Panc1 (cell line): ENCODE results near the gene USP24. TPM values are rescaled to one million over a fixed set of nuclear protein-coding genes. Genes with fewer than 3 reads are reported as not detected.

Experiments used
- ATAC-seq: fragments of 200-7000 bp; cut with Tn5 transposase; 2 replicates; pipeline ENCODE4 v1.9.1; 2020; ENCODE audit warnings: mild to moderate bottlenecking, moderate library complexity
- BruUV-seq: library from RNA; stranded (reverse); fragments of 400-500 nt; replicated peaks from 2 replicates; lab custom pipeline; 2021; lab: Mats Ljungman, UMichigan
- CTCF ChIA-PET: fragments of 300-600 bp; sonication (Branson Sonifier 250); formaldehyde crosslinking; loops from one replicate; lab custom pipeline; 2022; ENCODE audit warnings: antibody characterized with exemption; lab: Charles Lee
- POLR2A ChIA-PET: fragments of 300-600 bp; sonication (Branson Sonifier 250); formaldehyde crosslinking; loops from one replicate; lab custom pipeline; 2022; ENCODE audit warnings: antibody characterized with exemption; lab: Charles Lee
- DNase-seq: peaks from one replicate; pipeline ENCODE4 v3.0.0-alpha.2; 2010; ENCODE audit warnings: low read depth, low spot score
- H3K27ac ChIP-seq: 2 replicates; pipeline ENCODE4 v1.5.1; 2011; ENCODE audit warnings: mild to moderate bottlenecking, low read length, inconsistent platforms
- H3K27me3 ChIP-seq: fragments of 200-500 bp; sonication (Bioruptor generic); 2 replicates; pipeline ENCODE4 v1.6.0; 2014; ENCODE audit warnings: low read length, inconsistent platforms; ENCODE audit not compliant: control insufficient read depth, insufficient read depth
- H3K36me3 ChIP-seq: fragments of 200-500 bp; sonication (Bioruptor generic); 2 replicates; pipeline ENCODE4 v1.5.1; 2014; ENCODE audit warnings: inconsistent platforms, mild to moderate bottlenecking, low read length, moderate library complexity; ENCODE audit not compliant: control insufficient read depth, insufficient read depth
- H3K4me1 ChIP-seq: 2 replicates; pipeline ENCODE4 v1.5.1; 2011; ENCODE audit warnings: inconsistent platforms, mild to moderate bottlenecking, low read length, moderate library complexity; ENCODE audit not compliant: control insufficient read depth, insufficient read depth
- H3K4me3 ChIP-seq, 2 experiments: 2 replicates each; pipeline ENCODE4 v1.5.1; 2011 to 2012; ENCODE audit warnings: low read depth in 2 of 2, low read length in 2 of 2, mild to moderate bottlenecking in 2 of 2, inconsistent platforms in 1 of 2, moderate library complexity in 1 of 2
- H3K9me3 ChIP-seq: fragments of 200-500 bp; sonication (Bioruptor generic); 2 replicates; pipeline ENCODE4 v1.5.1; 2014; ENCODE audit warnings: low read depth, mild to moderate bottlenecking, inconsistent platforms, low read length, moderate library complexity; ENCODE audit not compliant: control insufficient read depth, insufficient read depth
- POLR2AphosphoS5 ChIP-seq: IDR thresholded peaks from 2 replicates; pipeline ENCODE4 v1.6.1; 2012; ENCODE audit warnings: mild to moderate bottlenecking, low read depth, low read length, moderate library complexity
- SIN3A ChIP-seq: IDR thresholded peaks from 2 replicates; pipeline ENCODE4 v1.6.1; 2012; ENCODE audit warnings: low read depth, mild to moderate bottlenecking, low read length, moderate library complexity, borderline replicate concordance; ENCODE audit not compliant: insufficient read depth
- TCF7L2 ChIP-seq: IDR thresholded peaks from 2 replicates; pipeline ENCODE4 v1.6.1; 2011; ENCODE audit warnings: mild to moderate bottlenecking, low read depth, low read length, inconsistent platforms
- in situ Hi-C: cut with HindIII; loops from 2 replicates; pipeline ENCODE4 v1.10.0; 2016; ENCODE audit warnings: low sequenced_read_pairs, low pct_unique_long_range_greater_than_20kb
- intact Hi-C: fragments of 100-400 bp; cut with micrococcal nuclease; formaldehyde crosslinking; loops from one replicate; pipeline ENCODE4 v1.10.0; 2022; ENCODE audit not compliant: unreplicated experiment
- total RNA-seq: library from RNA; stranded (reverse); gene quantifications from one replicate; pipeline ENCODE4 v1.2.1, GENCODE V29; 2021; ENCODE audit not compliant: unreplicated experiment
- TF ChIP-seq, protein P1 (sequence below): fragments of 450-650 bp; IDR thresholded peaks from 2 replicates; pipeline ENCODE4 v1.5.1; 2017; ENCODE audit warnings: mild to moderate bottlenecking
- TF ChIP-seq, protein P2 (sequence below), 2 experiments: IDR thresholded peaks; 2 replicates each; pipeline ENCODE4 v1.6.1; 2011 to 2012; ENCODE audit warnings: low read depth in 2 of 2, control low read depth in 1 of 2, low read length in 1 of 2, mild to moderate bottlenecking in 1 of 2, moderate library complexity in 1 of 2; ENCODE audit not compliant: insufficient read depth in 1 of 2

The USP24 gene
- total RNA-seq, 1 experiment from 2014 or later, result 52.2 TPM

DNA sequence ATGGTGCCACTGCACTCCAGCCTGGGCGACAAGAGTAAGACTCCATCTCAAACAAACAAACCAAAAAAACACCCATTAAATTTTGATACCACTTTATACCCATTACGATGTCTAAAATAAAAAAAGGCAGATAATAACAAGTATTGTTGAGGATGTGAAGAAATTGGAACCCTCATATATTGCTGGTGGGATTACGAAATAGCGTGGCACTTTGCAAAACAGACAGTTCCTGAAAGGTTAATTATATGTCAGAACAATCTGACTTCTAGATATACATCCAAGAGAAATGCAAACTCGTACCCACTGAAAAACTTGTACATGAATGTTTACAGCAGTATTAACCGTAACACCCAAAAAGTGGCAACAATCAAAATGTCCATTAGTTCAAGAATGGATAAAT lies 70.3 kb downstream of the USP24 start:
- intact Hi-C loops, result loop anchor here (5.0 kb wide), 2 partner anchors 67 to 1442 kb away; no protein-coding TSS in a partner anchor
- Histone ChIP-seq H3K27me3 (no peaks in the 10 kb centered on the region), H3K36me3 (peaks cover 78% of the 10 kb centered on the region), H3K4me1 (no peaks in the 10 kb centered on the region; the same call in 1 of the 2 replicates), H3K9me3 (no peaks in the 10 kb centered on the region), H3K27ac (no peak overlapping the region), H3K4me3 (no peak overlapping the region)
- in situ Hi-C loops, result no loop called here
- CTCF ChIA-PET, result no interaction called here
- POLR2A ChIA-PET, result no interaction called here
- ATAC-seq, result no peak
- DNase-seq, result no peak
- TF ChIP-seq POLR2AphosphoS5 (no peak), TCF7L2 (no peak), SIN3A (no peak)
- TF ChIP-seq, protein P1, sequence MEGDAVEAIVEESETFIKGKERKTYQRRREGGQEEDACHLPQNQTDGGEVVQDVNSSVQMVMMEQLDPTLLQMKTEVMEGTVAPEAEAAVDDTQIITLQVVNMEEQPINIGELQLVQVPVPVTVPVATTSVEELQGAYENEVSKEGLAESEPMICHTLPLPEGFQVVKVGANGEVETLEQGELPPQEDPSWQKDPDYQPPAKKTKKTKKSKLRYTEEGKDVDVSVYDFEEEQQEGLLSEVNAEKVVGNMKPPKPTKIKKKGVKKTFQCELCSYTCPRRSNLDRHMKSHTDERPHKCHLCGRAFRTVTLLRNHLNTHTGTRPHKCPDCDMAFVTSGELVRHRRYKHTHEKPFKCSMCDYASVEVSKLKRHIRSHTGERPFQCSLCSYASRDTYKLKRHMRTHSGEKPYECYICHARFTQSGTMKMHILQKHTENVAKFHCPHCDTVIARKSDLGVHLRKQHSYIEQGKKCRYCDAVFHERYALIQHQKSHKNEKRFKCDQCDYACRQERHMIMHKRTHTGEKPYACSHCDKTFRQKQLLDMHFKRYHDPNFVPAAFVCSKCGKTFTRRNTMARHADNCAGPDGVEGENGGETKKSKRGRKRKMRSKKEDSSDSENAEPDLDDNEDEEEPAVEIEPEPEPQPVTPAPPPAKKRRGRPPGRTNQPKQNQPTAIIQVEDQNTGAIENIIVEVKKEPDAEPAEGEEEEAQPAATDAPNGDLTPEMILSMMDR, result no peak
- TF ChIP-seq, protein P2, sequence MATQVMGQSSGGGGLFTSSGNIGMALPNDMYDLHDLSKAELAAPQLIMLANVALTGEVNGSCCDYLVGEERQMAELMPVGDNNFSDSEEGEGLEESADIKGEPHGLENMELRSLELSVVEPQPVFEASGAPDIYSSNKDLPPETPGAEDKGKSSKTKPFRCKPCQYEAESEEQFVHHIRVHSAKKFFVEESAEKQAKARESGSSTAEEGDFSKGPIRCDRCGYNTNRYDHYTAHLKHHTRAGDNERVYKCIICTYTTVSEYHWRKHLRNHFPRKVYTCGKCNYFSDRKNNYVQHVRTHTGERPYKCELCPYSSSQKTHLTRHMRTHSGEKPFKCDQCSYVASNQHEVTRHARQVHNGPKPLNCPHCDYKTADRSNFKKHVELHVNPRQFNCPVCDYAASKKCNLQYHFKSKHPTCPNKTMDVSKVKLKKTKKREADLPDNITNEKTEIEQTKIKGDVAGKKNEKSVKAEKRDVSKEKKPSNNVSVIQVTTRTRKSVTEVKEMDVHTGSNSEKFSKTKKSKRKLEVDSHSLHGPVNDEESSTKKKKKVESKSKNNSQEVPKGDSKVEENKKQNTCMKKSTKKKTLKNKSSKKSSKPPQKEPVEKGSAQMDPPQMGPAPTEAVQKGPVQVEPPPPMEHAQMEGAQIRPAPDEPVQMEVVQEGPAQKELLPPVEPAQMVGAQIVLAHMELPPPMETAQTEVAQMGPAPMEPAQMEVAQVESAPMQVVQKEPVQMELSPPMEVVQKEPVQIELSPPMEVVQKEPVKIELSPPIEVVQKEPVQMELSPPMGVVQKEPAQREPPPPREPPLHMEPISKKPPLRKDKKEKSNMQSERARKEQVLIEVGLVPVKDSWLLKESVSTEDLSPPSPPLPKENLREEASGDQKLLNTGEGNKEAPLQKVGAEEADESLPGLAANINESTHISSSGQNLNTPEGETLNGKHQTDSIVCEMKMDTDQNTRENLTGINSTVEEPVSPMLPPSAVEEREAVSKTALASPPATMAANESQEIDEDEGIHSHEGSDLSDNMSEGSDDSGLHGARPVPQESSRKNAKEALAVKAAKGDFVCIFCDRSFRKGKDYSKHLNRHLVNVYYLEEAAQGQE (IDR thresholded peaks at IDR 0.05; ENCODE audit: insufficient read depth in 1 of 2, low read depth in 2 of 2, low read length in 1 of 2), result no peak
- no TSS peak for BruUV-seq

DNA sequence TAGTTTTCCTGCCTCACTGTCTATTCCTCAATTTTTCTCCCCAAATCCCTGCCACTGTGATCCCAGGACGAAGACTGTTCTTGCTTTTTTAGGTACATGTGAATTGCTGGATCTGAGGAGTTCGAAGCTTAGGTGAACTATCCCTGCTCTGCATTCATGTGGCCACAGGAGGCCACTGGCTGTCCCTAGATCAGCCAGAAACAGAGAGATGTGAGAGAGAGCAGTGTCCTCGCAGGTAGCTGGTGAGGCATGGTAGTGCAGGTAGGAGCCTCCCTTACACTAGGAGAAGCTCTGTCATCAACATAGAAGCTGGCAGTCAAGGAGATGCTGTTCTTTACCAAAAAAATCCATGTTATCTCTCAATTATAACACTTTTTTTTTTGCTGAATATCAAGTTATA lies 71.5 kb downstream of the USP24 start:
- no TSS peak for BruUV-seq
- Histone ChIP-seq H3K27me3 (no peaks in the 10 kb centered on the region), H3K27ac (no peak overlapping the region), H3K9me3 (no peaks in the 10 kb centered on the region), H3K36me3 (peaks cover 81% of the 10 kb centered on the region), H3K4me3 (no peak overlapping the region), H3K4me1 (no peaks in the 10 kb centered on the region; the same call in 1 of the 2 replicates)
- intact Hi-C loops (loop anchor here (5.0 kb wide), 2 partner anchors 69 to 1444 kb away; no protein-coding TSS in a partner anchor), in situ Hi-C loops (no loop called here)
- TF ChIP-seq, protein P1, result peak; percentile 30; the same call in 1 of the 2 replicates
- no peak for TF ChIP-seq POLR2AphosphoS5
- CTCF ChIA-PET, result interaction anchor here (1.4 kb wide), 1 partner anchor 134 kb away, joined by 7 read pairs; no protein-coding TSS in a partner anchor
- ATAC-seq (peak; percentile 84; the same call in 1 of the 2 replicates), DNase-seq (no peak)
- POLR2A ChIA-PET, result no interaction called here
